Esophagus squamous epithelium (tissue), 4 donors: ENCODE data around the gene HPCAL1.

Experiments used
- POLR2A ChIP-seq, 4 donors: fragments of 450-650 bp; IDR thresholded peaks; one replicate each; pipeline ENCODE4 v1.6.1; 2017; ENCODE audit warnings: antibody characterized with exemption in 4 of 4, mild to moderate bottlenecking in 4 of 4, moderate library complexity in 3 of 4
- TF ChIP-seq, protein P1 (sequence below), 6 experiments: fragments of 450-650 bp in 4 of 6; fragments of 200-600 bp in 2 of 6; sonication (generic) in 2 of 6; IDR thresholded peaks; one replicate each; pipeline ENCODE4 v1.5.1; 2016 to 2019; ENCODE audit warnings: antibody characterized with exemption in 6 of 6, mild to moderate bottlenecking in 4 of 6, moderate library complexity in 4 of 6

DNA sequence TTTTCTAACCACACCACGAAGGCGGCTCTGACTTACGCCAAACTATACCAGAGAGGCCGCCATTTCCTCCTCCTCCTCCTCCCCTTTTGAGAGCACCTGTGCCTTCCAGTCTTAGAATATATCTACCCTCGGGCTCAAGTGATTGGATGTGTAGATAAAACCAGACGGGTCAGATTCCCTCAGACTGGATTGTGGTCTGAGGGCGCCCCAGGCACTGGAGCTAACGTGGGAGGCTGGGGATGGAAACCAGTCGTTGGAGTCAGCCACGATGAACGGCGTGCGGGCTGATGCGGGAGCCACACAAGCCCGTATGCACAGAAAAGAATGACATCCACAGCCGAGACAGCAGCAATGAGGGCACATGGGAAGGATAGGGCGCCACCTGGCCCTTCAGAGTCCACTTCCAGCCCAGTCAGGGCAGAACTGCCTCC lies 157.7 kb downstream of the HPCAL1 start:
- TF ChIP-seq, protein P1, sequence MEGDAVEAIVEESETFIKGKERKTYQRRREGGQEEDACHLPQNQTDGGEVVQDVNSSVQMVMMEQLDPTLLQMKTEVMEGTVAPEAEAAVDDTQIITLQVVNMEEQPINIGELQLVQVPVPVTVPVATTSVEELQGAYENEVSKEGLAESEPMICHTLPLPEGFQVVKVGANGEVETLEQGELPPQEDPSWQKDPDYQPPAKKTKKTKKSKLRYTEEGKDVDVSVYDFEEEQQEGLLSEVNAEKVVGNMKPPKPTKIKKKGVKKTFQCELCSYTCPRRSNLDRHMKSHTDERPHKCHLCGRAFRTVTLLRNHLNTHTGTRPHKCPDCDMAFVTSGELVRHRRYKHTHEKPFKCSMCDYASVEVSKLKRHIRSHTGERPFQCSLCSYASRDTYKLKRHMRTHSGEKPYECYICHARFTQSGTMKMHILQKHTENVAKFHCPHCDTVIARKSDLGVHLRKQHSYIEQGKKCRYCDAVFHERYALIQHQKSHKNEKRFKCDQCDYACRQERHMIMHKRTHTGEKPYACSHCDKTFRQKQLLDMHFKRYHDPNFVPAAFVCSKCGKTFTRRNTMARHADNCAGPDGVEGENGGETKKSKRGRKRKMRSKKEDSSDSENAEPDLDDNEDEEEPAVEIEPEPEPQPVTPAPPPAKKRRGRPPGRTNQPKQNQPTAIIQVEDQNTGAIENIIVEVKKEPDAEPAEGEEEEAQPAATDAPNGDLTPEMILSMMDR (IDR thresholded peaks at IDR 0.05), result no peak
- no peak for TF ChIP-seq POLR2A (IDR thresholded peaks at IDR 0.05)
